Left renal pelvis (tissue), 4 donors: ENCODE measurements around the gene HSPA8. TPM values are rescaled to one million over a fixed set of nuclear protein-coding genes. Genes with fewer than 3 reads are reported as not detected.

Experiments used
- DNase-seq, 4 donors: peaks; one replicate each; pipeline ENCODE4 v3.0.0-alpha.2; 2013; ENCODE audit warnings: low read depth in 4 of 4, low spot score in 3 of 4
- polyA plus RNA-seq, 4 donors: library from polyadenylated mRNA; unstranded; fragments of 120-200 nt; gene quantifications; one replicate each; pipeline ENCODE4 v1.2.1, GENCODE V29; 2013; ENCODE audit not compliant: insufficient read length in 4 of 4

HSPA8 gene
- polyA plus RNA-seq, 4 donors, result 843 to 1,456 (median 1,313) TPM

DNA sequence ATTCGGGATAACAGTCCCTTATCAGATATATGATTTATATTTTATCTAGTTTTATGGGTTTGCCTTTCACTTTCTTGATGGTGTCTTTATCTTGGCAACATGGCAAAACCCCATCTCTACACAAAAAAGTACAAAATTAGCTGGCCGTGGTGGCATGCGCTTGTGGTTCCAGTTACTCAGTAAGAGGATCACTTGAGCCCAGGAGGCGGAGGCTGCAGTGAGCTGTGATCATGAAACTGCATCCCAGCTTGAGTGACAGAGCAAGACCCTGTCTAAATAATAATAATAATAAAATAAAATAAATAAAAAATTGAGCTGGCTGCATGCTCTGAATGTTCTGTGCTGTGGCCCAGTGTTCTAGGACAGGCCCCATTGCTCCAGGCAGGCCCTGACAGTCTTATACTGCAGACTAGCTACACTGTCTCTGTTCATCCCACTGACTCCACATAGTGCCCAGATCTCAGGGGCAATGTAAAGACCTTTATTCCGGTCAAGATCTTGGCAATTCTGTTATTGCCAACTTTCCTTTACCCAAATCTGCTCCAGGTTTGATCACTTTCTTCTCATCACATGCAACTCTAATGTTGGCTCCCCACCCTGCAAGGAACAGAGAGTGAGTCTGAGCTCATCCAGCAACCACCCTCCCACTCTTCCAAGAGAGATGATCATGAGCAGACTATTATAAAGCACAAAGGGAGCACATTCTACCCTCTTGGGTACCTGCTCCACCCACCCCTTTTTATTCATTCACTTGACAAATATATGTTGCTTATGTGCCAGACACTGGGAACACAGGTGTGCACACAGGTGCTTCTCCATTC, 8.8 kb downstream of the HSPA8 start:
- DNase-seq, result no peak

DNA sequence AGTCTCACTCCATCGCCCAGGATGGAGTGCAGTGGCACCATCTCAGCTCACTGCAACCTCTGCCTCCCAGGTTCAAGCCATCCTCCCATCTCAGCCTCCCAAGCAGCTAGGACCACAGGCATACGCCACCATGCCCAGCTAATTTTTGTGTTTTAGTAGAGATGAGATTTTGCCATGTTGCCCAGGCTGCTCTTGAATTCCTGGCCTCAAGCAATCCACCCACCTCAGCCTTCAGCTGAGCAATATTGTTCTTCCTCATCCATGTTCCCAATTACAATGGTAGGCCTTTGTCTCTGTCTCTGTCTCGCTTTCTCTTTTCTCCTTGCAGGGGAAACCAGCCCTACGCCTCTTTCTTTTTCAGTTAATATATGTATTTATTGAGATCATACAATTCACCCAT, 10.3 kb downstream of the HSPA8 start:
- DNase-seq, result no peak

DNA sequence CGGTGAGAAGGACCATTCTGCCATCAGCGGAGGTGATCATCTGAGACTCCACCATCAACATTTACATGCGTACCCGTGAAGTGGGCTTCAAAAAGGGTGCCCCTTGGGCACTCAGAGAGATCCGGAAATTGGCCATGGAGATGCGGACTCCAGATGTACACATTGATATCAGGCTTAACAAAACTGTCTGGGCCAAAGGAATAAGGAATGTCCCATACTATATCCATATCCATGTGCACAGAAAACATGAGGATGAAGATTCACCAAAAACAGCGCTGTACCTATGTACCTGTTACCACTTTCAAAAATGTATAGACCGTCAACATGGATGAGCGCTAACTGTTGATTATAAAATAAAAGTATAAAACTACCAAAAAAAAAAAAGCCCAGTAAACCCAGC, 10.8 kb downstream of the HSPA8 start:
- no peak for DNase-seq

DNA sequence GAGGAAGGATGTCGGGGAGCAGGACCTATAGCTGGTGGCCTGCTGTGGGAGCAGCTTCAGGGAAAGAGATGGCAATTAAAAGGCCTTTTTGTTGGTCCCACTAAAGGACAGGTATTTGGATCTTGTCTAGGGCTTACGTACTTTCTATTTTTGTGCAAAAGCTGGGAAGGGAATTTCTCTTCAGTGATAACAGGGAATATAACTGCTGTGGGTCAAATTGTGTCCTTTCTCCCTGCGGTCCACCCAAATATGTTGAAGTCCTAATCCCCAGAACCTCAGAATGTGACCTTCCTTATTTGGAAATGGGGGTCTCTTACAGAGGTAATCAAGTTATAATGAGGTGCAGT, 14.0 kb downstream of the HSPA8 start:
- no peak for DNase-seq

DNA sequence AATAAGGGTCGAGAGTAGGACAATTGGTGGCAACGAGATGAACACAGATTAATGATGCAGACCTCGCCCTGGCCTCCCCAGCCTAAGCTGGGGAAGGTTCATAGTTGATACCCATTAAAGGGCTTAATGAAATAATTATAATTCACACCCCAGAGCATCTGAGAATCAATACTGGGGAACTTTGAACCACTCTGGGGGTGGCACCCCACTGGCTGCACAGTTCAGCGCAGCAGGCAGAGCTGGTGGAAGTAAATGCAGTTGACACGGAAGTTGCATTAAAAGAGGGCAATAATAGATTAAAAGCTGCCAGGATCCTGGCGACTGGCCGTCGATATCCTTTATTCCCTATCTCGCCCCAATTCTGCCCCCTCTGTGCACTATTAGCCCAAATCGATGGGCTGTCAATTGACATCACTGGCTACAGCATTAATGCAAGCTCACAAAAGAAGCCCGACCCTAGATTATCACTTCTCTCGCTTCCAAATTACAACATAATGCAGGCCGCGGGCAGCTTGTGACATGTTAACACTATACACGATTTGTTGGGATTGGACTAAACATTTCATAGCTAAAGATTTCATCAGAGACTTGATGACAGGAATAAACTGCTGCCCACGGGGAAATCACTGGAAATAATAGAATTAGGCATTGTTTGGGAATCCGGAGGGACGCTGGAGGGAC, 14.5 kb downstream of the HSPA8 start:
- no peak for DNase-seq

DNA sequence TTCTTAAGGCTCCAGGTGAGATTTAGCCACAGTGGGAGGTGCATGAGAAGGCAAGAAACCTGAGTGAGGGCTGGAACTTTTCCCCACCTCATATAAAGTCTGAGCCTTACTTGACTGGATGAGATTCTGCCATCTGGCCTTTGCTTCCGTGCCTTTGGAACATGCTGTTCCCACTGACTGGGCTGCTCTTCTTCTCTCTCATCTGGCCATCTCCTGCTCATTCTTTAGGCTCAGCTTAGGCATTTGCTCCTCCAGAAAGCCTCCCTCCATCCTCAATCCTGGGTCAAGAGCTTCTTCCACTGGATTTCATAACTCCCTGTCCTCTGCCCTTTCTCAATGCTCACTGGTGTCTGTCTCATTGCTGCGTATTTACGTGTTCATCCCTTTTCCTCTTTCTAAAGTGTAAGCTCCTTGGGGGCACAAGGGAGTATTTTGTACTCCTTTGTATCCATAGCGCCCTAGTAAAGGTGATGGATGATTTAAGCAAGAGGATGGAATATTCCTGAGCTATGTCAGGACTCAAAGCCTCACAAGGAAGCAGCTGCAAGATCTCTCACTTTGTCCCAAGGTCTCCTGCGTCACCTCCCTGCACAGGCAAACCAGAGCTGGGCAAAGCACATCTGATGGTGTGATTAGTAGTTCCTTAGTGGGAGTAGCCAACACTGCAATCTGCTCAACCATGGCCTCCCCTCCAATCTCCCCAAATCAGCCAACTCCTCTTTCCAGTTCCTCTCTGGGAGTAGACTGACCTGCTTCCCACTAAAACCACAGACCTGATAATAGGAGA, 15.3 kb downstream of the HSPA8 start:
- DNase-seq, result no peak

DNA sequence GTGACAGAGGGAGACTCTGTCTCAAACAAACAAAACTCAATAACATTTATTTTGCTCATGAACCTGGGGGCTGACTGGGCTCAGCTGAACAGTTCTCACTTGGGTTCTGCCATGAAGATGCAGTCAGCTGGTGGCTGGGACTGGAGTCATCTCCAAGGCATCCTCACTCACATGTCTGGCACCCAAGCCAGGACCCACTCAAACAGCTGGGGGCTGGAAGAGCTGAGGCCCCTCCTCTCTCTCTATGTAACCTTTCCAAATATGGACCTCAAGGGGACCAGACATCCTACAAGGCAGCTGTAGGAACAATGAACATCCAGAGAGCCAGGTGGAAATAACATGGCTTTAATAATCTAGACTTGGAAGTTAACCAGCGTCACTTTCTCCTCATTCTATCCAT, 16.8 kb downstream of the HSPA8 start:
- DNase-seq, result no peak

DNA sequence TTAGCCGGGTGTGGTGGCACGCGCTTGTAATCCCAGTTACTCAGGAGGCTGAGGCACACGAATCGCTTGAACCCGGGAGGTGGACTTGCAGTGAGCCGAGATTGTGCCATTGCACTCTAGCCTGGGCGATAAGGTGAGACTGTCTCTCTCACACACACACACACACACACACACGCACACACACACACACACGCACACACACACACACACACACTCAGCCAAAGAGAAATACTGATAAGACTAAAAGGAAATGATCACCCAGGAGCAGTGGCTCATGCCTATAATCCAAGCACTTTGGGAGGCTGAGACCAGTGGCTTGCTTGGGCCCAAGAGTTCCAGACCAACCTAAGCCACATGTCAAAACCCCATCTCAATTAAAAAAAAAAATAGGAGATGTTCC, 20.8 kb downstream of the HSPA8 start:
- no peak for DNase-seq

DNA sequence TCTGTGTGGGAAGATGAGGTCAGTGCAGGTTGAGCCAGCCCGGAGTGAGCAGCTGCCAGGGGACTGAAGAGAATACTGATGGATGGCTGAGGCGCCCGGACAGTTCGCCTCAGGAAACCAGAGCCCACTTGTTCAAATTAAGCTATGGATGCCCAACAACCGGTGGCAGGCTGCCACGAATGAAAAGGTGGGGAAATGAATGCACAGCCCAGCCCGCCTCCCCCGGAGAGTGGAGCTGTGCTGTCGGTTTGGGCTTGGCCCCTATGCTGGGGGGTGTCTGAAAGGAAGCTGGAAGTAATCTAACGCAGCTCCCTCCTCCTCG, 21.9 kb downstream of the HSPA8 start:
- DNase-seq, result no peak

DNA sequence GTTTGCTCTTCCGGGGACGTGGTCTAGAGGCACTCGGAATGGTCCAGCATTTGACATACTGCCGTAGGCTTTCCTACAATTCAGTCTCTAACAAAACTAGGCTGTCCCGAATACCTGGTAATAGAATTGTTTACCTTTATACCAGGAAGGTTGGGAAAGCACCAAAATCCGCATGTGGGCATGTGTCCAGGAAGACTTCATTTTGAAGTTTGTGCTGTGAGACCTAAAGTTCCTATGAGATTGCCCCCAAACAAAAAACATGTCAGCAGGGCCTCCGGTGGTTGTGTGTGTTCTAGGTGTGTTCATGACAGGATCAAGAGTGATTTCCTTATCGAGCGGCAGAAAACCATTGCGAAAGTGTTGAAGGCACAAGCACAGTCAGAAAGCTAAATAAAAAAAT, 26.1 kb downstream of the HSPA8 start:
- no peak for DNase-seq

DNA sequence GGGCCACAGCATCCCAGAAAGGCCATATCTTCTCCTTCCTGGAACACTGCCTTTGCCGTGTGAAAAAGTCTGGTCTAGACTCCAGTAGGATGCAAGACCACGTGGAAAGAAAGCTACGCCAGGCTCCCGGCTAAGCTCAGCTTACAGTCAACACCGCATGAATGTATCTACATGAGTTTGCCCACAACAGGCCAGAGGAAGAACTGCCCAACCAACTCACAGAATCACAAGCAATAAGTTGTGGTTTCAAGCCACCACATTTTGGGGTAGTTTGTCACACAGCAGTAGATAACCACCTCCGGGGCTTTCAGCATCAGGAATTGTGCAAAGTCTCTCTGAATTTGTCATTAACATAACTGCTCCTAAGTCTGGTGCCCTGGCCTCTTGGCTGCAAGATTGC, 27.3 kb downstream of the HSPA8 start:
- DNase-seq, result no peak

DNA sequence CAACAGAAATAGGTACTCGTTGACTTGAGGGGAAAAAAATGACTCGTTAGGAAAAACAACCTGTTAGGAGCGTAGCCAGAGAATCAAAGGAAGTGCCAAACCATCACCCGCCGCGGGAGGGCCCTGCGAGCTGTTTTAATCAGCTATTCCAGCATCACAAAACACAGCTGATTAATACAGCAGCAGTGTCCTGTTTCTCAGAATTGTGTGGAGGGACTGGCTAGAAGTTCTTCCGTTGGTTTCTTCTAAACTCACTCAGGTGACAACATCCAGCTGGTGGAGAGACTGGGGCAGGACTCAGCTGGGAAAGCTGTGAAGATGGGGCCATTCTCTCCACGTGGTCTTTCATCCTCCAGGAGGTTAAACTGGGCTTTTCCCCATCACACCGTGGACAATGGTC, 28.0 kb downstream of the HSPA8 start:
- DNase-seq, result no peak

DNA sequence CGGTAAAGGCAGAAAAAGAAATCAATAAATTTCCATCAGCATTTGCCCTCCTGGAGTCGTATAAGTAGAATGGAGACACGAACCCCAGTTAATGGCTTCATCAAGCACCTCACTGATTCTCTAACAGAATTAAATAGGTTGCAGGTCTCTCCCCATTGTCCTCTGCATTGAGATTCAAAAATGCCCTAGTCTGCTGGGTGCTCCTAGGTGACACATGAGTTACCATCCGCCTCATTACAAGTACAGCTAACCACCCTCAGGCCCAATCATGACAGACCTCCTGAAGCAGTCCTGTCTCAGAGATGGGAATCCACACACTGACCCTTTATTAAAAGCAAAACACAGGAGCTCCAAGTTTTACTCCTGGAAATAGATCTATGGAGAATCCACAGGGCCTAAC, 31.4 kb downstream of the HSPA8 start:
- no peak for DNase-seq

DNA sequence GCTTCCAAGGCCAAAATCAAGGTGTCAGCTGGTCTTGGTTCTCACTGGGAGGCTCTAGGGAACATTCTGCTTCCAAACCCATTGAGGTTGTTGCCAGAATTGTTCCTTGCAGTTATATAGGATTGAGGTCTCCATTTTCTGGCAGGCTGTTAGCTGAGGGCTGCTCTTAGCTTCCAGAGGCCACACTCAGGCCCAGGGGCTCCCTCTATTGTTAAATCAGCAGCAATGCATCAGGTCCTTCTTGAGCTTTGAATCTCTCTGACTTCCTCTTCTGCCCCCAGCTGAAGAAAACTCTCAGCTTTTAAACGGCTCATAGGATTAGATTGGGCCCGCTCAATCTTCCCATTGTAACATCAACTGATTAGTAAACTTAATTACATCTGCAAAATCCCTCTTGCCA, 41.0 kb downstream of the HSPA8 start:
- no peak for DNase-seq

DNA sequence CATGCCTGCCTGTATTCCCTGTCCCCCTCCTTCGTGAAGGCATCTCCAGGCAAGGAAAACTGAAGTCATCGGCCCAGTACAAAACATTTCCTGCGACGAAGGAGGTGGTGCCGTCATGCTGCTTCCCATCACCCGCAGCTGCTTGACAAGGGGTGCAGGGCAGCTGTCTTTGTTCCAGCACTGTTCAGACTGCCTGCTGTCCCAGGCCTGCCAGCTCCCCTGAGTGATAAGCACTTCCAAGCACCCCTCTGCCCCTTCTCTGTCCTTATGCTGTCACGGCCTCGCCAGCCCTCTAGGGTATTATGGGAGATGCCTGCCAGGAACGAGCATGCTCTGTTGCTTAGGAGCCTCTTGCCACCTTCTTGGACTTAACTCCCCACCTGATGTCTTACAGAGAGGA, 43.2 kb downstream of the HSPA8 start:
- no peak for DNase-seq

DNA sequence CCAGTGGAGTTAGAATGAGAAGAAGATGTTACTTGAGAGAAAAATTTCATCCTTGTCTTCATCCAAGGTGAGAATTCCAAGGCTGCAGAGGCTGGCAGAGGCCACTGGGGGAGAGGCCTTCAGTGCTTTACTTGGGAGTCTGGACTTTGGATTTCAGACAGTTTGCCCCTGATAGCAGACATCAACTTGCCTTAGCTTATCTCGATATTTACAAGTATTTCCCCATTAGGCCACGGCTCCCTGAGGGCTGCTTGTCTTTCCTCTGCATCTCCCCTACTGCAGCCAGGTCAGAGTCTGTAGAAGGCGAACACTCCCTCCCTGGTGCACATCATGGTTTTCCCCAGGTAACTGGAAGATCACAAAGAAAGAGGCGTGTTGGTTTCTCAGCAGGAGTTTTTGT, 50.4 kb downstream of the HSPA8 start:
- no peak for DNase-seq

Other genes with a start within 250 kb of the HSPA8 start
- under 1 TPM in 1 of 4 donors, not detected in 3; 0.15 TPM for gene CRTAM, start 223.6 kb downstream of the HSPA8 start, polyA plus RNA-seq
- 10 to 100 TPM; 10.0 to 13.3 (median 12.3) TPM for gene JHY, start 179.4 kb downstream of the HSPA8 start, polyA plus RNA-seq
- gene BSX, start 80.3 kb downstream of the HSPA8 start, polyA plus RNA-seq, result not detected
- 10 to 100 TPM; 28.1 to 85.7 (median 40.0) TPM for gene CLMP, start 133.1 kb upstream of the HSPA8 start, polyA plus RNA-seq